KOPT-K1 (cell line): Measurements from ENCODE around the gene UBAP2L.
A peak's percentile ranks its signal among the peaks of the same experiment; 100 is the strongest.

Experiments used
- H3K27ac ChIP-seq: fragments of 200-600 bp; sonication (generic); 2 replicates; pipeline ENCODE4 v1.5.1; 2016; ENCODE audit warnings: antibody characterized with exemption, mild to moderate bottlenecking, low read depth, low read length; ENCODE audit not compliant: poor library complexity, severe bottlenecking
- H3K36me3 ChIP-seq: fragments of 200-600 bp; sonication (generic); 2 replicates; pipeline ENCODE4 v1.5.1; 2017; ENCODE audit warnings: antibody characterized with exemption, mild to moderate bottlenecking, low read length, moderate library complexity; ENCODE audit not compliant: insufficient read depth
- H3K9me3 ChIP-seq: fragments of 200-600 bp; sonication (generic); 2 replicates; pipeline ENCODE4 v1.5.1; 2017; ENCODE audit warnings: antibody characterized with exemption, low read length, mild to moderate bottlenecking; ENCODE audit not compliant: insufficient read depth, poor library complexity, severe bottlenecking

Gene UBAP2L

DNA sequence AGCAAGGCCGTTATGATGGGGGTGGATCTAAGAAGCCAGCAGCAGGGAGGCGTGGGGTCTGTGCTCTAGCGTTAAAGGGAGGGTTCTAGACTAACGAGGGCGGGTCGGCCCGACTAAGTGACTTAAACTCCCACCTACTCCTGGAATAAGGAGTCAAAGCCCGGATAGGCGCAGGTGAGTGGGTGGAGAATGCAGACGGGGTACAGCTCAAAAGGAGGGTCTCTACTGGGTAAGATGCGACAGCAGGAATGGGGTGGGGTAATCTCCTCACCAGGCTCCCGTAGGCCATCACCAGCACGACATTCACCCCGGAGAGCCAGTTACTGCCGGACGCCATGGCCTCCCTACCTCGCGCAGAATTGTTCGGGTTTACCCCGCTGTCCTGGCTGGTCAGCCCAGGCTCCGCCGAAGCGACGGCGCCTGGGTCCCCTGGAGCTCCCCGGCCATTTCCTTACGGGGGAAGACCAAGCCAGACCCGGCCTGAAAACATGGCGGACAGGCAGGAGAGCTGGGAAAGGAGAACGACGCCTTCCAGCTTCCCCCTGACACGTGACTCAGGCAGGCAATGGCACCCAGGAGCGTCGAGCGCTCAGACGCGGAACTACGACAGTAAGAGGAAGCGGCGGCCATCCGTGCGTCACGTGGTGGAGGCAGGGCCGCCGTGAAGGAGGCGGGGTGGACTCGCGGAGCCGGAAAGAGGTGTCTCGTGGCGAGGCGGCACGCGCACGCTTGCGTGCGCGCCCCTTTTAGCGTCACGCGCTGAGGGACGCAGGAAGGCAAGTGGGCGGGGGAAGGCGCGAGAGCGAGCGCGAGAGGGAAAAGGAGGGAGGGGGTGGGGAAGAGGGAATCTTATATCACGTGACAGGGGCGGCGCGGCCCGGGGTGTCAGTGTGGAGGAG is at the start of gene UBAP2L:
TSS of gene UBAP2L (plus strand) at position 885 of the 899 bp plus-strand sequence. CDS start 4,169 bp downstream, outside the sequence.
- Histone ChIP-seq H3K9me3 (no peaks in the 10 kb centered on the region), H3K27ac (peak within 1 kb of the TSS; percentile 94), H3K36me3 (peaks cover 43% of the 10 kb centered on the region)

DNA sequence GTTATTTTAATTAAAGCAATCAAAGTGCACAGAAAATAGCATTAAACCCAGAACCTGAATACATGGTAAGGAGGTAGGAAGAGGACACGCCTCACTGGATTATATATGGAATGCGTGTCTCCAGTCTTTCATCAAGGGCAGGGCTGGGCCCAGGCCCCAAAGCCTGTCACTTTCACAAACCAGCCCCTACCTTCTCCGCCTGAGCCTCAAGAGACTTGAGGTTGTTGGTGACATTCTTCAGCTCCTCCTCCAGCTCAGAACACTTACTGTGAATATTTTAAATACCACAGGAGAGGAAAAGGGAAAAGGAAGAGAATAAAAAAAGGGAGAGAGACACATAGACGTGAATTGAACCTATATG is 49.6 kb upstream of the UBAP2L start:
- H3K27ac ChIP-seq = no peak overlapping the region
- H3K36me3 ChIP-seq = peaks cover 100% of the 10 kb centered on the region
- no peaks in the 10 kb centered on the region for H3K9me3 ChIP-seq

DNA sequence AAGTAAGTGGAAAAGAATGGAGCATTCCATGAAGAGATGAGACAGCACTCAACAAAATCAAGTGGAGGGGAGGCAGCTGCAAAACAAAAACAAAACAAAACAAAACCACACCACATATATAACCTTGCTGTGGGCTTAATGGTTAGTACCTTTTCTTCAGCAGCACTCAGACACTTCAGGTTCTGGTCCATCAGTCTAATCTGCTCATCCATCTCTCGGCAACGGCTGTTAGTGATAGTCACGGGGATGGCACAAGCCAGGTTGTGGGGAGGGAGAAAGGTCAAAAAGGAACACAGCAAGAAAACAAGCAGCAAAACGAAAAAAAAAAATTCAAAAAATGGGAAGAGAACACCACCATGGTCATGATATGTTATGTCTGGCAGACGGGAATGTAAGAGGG is 48.9 kb upstream of the UBAP2L start:
- no peaks in the 10 kb centered on the region for H3K9me3 ChIP-seq

DNA sequence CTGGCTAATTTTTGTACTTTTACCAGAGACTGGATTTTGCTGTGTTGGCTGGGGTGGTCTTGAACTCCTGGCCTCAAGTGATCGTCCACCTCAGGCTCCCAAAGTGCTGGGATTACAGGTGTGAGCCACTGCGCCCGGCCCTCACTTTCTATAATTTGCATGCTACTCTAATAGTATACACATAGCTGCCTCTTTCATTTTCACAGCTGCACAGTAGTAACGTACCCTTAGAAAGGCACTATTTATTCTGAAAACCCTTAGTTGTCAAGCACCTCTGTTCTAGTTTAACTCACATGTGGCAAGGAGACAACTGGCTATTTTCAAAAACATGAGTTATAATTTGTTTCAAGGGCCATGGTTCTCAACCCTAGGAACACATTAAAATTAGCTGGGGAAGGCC is 46.1 kb upstream of the UBAP2L start:
- H3K27ac ChIP-seq = no peak overlapping the region
- H3K36me3 ChIP-seq = peaks cover 100% of the 10 kb centered on the region
- no peaks in the 10 kb centered on the region for H3K9me3 ChIP-seq

More for the DNA sequence above, 48.9 kb upstream of the UBAP2L start:
- Histone ChIP-seq H3K36me3 (peaks cover 100% of the 10 kb centered on the region), H3K27ac (no peak overlapping the region)

DNA sequence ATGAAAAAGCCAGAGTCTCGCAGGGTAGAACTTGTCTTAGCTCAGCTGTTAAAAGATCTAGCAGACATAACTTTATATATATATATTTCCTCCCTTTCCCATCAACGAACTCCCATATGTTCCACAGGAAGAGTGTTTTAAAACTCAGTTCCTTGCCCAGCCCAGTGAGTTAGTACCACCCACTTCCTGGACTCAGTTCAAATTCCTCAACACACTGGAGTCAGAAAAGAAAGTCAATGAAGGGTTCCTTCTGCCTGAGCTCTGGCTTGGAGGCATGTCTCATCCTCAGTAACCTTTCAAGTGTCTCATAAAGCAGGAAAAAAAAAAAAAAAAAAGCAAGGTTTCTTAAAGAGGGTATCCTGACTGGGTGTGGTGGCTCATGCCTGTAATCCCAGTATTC is 44.4 kb upstream of the UBAP2L start:
- Histone ChIP-seq H3K36me3 (peaks cover 99% of the 10 kb centered on the region), H3K27ac (no peak overlapping the region), H3K9me3 (no peaks in the 10 kb centered on the region)

GRCh38 chr1:154178013-154178412 is 42.7 kb upstream of the UBAP2L start:
- H3K9me3 ChIP-seq = no peaks in the 10 kb centered on the region
- H3K27ac ChIP-seq = no peak overlapping the region
- H3K36me3 ChIP-seq = peaks cover 85% of the 10 kb centered on the region

DNA sequence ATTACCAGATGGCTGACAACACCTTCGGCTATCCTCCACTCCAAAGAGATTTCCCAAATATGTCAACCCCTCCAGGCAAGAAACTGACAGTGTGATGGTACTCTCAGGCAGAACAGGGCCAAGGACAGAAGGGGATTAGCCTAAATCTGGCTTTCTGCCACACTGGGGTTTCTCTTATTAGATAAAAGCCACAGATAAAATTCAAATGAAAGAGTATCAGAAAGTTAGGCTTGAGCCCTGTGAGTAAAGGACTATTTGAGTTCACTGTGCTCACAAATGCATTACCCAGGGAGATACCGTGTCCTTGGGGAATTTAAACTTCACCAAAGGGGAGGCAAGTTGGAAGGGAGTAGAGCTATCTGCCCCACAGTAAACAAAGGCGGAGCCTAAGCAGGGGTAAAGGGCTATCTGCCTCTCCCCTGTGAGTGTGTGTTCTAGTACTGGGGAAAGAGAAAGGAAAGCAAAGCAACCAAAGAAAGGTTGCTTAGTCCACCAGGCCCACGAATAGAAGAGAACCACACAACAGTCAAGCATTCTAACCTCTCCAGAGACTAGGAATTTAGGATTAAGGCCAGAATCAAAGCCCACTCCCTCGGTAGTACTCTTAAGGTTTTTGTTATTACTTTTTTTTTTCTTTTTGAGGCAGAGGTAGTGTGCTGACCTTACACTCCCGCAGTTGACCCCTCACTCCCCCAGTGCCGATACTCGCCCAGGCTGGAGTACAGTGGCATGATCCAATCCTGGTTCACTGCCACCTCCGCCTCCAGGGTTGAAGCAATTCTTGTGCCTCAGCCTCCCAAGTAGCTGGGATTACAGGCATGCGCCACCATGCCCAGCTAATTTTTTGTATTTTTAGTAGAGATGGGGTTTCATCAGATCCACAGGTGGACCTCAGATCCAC is 41.6 kb upstream of the UBAP2L start:
- no peak overlapping the region for H3K27ac ChIP-seq
- H3K36me3 ChIP-seq = peaks cover 74% of the 10 kb centered on the region
- H3K9me3 ChIP-seq = no peaks in the 10 kb centered on the region

DNA sequence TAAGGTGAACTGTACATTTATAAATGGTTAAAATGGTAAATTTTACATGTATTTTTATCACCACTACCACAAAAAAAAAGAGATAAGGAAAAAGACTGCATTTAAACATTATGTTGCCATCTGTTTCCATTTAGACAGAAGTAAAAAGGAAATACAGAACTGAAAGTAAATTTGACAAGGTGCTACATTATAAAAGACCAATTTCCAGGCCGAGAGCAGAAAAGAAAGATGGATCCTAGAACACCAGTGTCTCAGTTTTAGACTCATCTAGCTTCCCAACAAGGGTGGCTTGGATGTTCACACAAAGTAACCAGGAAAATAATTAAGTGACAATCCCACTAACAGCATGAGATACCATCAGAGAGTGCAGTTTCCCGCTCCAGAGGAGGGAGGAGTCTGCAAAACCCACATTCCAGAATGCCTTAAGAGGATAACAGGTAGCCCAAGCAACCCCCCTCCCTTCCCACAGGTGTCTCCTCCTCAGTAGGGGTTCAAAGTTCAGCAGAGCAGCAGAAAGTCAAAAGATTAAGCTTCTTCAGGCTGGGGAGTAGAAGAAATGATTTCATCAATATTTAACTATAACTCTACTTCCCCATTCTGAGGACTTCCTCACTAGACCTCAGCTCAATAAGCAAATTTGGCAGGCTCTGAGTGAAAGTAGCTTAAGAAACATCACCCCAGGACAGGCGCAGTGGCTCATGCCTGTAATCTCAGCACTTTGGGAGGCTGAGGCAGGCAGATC is 40.6 kb upstream of the UBAP2L start:
- peaks cover 64% of the 10 kb centered on the region for H3K36me3 ChIP-seq
- no peaks in the 10 kb centered on the region for H3K9me3 ChIP-seq
- peak overlapping the region; percentile 44 for H3K27ac ChIP-seq

DNA sequence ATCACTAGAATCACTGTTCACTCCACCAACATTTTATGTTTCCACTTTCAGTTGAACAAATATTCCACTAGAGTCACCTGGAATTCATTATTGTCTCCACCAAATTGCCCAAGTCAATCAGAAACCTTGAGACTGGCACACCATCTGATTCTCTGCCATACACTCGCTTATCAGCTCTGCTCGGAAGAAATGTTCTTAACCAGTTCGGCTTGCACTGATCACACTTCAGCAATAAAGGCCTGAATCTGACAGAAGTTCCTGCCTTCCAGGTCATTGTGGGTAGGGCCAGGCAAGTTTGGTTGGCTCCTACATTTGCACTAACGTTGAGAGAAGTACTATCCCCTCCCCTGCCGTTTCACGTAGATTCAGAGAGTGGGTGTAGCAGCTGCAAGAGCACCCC is 38.8 kb upstream of the UBAP2L start:
- Histone ChIP-seq H3K27ac (peak overlapping the region; percentile 93), H3K36me3 (peaks cover 46% of the 10 kb centered on the region), H3K9me3 (no peaks in the 10 kb centered on the region)

DNA sequence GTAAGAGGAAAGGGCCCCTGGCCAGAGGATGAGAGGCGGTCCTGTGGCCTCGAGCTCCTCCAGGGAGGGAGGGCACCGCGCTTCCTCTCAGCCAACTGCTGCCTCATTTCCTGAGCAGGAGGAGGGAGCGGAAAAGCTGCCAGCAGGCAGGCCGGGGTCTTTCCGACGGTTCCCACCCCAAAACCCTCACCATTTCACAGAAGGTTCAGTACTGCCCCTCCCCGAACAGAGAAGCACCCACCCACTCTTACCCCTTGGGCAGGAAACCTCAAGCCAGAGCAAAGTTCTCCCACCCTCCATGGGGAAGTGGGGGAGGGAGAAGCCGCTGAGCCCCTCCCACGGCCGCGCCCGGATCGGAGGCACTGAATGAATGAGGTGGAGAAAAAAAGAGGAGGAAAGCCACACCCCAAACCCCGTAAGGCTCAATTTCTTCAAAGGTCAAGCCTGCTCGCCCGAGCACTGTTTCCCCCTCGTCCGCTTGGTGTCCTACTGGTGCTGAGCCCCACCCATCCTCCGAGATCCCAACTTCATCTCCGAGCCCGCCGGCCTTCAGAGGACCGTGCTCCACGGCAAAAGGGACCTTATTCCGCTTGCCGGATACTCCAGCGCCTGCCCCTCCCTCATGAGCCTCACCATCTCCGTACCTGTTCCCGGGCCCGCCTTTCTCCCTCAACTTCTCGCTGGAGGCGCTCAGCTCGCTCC is 38.3 kb upstream of the UBAP2L start:
- no peaks in the 10 kb centered on the region for H3K9me3 ChIP-seq

GRCh38 chr1:154183046-154183915 is 37.5 kb upstream of the UBAP2L start:
- Histone ChIP-seq H3K9me3 (no peaks in the 10 kb centered on the region), H3K27ac (peak overlapping the region; percentile 93), H3K36me3 (peaks cover 32% of the 10 kb centered on the region)

More for the DNA sequence above, 38.3 kb upstream of the UBAP2L start:
- peaks cover 40% of the 10 kb centered on the region for H3K36me3 ChIP-seq
- peak overlapping the region; percentile 93 for H3K27ac ChIP-seq

- Histone ChIP-seq H3K9me3 (no peaks in the 10 kb centered on the region), H3K27ac (no peak overlapping the region), H3K36me3 (peaks cover 4% of the 10 kb centered on the region)
These were observed 34.6 kb upstream of the UBAP2L start for GRCh38 chr1:154186177-154186576.

DNA sequence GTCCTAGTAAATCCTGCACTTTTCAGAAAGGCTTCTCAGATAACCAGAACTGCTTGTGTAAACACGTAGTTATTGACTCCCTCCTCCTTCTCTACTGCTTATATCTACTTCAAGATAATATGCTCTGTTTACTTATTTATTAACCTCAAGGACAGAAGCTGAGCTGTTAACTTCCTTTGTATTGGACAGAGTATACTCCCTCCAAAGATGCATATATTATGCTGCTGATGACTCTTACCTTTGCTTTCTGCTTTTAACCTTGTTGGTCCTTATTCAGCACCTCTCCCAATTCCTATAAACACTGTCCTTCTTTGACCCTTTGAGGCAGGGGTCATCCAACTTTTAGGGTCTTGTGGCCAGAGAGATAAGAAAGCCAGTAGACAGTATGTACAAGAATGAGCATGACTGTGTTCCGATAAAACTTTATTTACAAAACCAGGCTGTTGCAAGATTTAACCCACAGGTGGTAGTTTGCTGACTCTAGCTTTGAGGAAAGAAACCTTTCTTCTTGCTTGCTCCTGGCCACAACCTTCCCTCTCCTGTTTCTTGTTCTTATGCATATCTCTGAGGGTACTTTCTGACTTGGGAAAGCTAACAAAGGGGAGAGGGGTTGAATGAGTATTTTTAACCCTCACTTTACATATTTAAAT is 33.8 kb upstream of the UBAP2L start:
- Histone ChIP-seq H3K36me3 (no peaks in the 10 kb centered on the region), H3K27ac (no peak overlapping the region), H3K9me3 (no peaks in the 10 kb centered on the region)
